ENCODE results near the gene UTS2B. TPM values are rescaled to one million over a fixed set of nuclear protein-coding genes. Genes with fewer than 3 reads are reported as not detected.

UTS2B gene, protein sequence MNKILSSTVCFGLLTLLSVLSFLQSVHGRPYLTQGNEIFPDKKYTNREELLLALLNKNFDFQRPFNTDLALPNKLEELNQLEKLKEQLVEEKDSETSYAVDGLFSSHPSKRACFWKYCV
- 0.30 and 0.53 TPM in 2 replicates for total RNA-seq

GRCh38 chr3:191329654-191330529, at the start of gene UTS2B:
UTS2B (minus strand) TSS chr3:191330526; CDS start chr3:191282189, 48,337 bp downstream.

GRCh38 chr3:191328962-191329653, 1.2 kb downstream of the UTS2B start, which contains the start of gene CCDC50:
CCDC50 (plus strand) TSS chr3:191329394; CDS start chr3:191329675, 281 bp downstream.

Other genes with a start within 250 kb of the UTS2B start
- gene OSTN, start 131.3 kb downstream of the UTS2B start, total RNA-seq = not detected in 2 replicates
- 150 and 164 TPM in 2 replicates for gene CCDC50, start 1.1 kb downstream of the UTS2B start, total RNA-seq
- gene PYDC2, start 130.6 kb upstream of the UTS2B start, total RNA-seq = not detected in 2 replicates

Measured in mammary microvascular endothelial cell (primary cell).